CD4-positive, alpha-beta T cell treated with Interleukin-6 at 100 ng/mL for 8 hours (primary cell): ENCODE data around the gene SPAG5.
"Not testable (repeated sequence)": the region's sequence is repeated elsewhere in the genome, so short reads cannot be mapped to it uniquely, and the experiment has no call there.

Experiments used
- DNase-seq: peaks from one replicate; pipeline ENCODE4 v3.0.0-alpha.2; 2020; ENCODE audit warnings: mixed read lengths, low spot score

SPAG5 gene

DNA sequence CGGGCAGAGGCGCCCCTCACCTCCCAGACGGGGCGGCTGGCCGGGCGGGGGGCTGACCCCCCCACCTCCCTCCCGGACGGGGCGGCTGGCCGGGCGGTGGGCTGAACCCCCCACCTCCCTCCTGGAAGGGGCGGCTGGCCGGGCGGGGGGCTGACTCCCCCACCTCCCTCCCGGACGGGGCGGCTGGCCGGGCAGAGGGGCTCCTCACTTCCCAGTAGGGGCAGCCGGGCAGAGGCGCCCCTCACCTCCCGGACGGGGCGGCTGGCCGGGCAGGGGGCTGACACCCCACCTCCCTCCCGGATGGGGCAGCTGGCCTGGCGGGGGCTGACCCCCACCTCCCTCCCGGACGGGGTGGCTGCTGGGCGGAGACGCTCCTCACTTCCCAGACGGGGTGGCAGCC is 5.2 kb upstream of the SPAG5 start:
- DNase-seq: not testable (repeated sequence)

DNA sequence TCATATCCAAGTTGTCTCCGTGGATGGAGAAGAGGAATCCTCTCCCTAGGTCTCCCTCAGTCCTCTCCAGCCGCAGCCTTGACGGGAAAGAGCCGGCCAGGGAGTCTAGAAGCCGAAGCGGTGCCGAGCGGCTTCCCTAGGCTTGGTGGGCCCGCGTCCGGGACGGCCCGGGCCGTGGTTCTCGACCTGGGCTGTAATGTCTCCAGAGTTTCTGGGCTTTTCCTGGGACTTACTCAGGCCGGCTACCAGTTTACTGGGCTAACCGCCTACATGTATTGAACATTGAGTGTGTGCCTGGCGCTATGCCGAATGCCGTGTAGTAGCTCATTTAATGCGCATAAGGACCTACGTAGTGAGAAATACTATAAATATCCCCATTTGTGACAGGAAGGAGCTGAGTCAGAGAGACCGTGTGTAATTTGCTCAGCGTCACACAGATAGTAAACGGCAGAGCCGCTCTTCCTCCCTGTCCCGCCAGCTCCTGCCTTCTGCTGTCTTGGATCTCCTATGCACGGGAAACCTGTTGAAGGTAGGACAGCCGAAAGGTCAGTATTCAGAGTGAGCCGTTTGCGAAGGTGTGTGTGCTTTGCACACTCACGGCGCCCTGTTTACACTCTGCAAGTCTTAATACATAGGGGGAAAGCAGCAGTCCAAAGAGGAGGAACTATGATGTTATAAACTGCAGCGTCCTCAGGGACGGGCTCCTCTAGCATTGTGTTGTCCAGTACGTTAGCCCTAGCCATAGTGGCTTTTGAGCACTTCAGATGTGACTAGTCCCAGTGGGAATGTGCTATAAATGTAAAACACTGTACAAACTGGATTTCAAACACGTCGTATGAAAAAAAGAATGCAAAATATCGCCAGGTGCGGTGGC is 723 bp upstream of the SPAG5 start:
- DNase-seq: peak; percentile 53

DNA sequence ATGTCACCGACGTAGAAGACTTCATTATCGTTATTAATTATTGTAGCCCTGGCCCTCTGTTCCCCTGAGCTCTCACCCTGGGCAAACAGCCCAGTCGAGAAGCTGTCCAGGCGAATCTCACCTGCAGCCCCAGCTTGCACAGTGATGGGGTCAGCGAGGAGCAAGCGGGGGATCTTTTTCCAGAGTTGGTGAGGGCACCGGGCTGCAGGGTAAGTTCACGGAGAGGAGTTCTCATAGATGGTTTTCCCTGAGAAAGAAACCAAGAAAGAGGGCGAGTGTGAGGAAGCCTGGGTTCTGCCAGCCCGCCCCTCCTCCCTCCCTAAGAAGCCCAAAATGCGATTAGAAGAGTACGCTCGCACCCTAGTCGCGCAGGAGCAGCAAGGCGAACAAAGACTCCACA is 436 bp downstream of the SPAG5 start:
- DNase-seq: no peak

DNA sequence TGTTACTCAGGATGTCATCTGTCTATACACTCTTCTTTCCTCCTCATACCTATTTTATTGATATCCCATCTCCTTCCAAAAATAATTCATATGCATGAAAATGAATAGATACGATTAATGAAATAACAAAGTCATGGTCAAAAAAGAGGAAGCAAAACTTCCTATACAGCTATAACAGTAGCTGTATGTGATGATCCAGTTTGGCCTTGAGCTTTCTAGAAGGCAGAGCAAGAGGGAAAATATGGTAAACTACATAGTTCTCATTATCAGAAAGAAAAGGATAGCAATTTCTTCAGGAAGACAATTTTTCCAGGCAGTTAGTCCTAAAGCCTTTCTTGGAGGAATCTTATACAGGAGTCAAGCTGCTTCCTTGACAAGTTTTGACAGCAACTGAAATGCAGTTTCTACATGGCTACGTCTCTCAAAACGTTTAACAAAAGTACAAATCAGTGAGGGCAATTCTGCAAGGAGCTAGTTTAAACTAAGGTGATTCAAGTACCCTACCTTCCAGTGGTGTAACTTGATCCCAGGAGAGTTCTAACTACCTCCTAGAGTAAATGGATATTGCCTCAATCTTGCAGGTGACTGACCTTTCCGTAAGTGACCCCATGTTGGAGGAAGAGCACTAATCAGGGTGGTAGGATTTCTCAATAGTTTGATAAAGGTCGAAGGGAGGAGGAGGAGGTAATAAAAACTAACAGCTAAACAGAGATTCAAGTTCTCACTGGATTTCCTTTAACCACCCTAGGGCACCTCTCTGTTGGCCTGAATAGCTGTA is 1.0 kb downstream of the SPAG5 start:
- no peak for DNase-seq

DNA sequence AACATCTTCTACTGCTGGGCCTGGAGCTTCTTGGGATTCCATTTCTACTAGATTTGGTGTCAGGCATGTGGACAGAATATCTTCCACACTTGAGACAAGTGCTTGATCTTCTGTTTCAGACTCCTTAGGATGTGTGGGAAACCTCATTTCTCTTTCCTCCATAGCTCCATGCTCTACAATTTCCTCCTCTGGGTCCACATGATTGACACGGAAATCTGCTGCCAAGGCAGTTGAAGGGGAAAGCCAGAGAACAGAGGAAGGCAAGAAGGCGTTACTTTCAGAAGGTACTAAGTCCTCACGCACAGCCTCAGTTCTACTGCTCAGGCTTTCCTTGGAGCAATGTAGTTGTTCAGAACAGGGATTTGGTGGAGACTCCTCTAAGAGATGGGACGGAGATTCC is 6.6 kb downstream of the SPAG5 start:
- DNase-seq: no peak

DNA sequence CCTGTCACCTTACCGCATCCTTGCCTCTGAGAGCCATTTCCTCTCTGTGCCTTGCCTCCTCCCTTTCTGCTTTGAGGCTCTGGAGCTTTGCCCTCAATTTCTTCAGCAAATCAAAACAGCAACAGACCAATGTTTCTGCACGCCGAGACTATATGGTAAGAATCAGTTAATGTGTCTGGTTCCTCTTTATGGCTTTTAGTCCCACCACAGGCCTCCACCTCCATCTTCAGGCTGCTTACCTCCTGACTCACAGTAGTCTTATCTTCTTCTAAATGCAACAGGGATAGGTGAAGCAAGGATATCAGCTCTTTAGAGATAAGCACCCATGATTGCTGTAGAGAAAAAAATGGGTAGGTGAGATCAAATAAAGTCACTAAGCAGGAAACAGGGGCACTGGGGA is 13.0 kb downstream of the SPAG5 start:
- DNase-seq: no peak

DNA sequence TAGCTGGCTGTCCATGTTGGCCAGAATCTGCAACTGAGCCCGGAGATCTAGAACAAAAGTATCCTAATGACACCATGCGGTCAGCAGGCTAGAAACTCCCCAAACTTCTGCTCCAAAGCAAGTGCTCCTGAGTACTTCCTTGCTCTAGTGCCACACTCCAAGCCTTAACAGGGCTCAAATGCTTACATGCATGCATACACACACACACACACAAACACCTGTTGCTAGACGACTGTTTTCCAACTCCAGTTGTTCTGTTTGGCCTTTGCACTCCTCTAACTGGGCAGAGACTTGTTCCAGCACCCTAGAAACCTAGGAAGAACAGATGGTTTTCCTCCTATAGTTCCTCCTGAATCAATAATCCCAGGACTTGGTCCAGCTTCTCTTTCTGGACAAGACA is 14.4 kb downstream of the SPAG5 start:
- DNase-seq: no peak

DNA sequence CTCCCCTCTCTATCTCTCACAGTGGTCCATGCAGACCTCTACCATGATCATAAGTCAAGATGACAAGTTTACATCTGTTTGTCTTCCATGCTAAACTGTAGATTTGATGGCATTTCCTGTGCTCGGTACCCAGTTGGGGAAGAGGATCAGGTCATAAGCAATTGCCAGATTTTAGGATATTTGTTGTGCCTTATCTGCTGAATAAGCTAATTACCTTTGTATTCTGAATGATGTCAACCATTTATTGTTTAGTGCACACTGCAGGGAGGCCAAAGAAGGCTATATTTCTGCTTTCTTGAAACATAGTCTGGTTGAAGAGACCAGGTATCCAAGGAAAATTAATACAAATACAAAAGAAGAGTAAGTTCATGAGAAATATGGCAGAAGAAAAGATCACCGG is 16.3 kb downstream of the SPAG5 start:
- no peak for DNase-seq

DNA sequence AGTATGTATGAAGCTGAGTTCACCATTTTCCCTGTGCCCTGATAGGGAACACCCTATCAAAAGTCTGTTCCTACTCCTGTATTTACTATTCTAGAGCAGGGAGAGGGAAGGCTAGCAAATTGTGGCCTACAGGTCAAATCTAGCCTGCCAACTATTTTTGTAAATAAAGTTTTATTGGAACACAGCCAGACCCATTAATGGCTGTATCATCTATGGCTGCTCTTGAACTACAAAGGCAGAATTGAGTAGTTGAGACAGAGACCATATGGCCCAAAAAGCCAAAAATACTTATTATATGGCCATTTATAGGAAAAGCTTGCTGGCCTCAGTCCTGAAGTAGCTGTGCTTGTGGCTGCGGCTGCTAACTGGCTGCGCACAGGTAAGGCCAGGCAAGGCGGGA is 17.9 kb downstream of the SPAG5 start:
- DNase-seq: no peak

DNA sequence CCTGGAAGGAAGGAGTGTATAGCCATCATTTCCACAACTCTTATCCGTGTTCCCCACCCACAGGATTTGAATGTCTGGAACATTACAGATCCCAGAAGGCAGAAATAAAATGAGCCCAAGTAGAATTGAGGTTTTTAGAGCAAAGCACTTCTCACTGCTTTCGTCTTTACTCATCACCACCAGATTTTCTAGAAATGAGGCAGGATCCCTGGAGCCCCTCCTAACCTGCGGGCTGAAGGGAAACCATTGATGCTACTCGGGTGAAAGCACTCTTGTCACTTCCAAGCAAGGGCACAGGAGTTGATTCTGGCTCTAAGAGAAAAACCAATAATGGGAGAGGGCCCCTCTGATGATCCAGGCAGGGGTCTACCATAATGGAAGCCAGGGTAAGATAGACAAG is 19.3 kb downstream of the SPAG5 start:
- no peak for DNase-seq

DNA sequence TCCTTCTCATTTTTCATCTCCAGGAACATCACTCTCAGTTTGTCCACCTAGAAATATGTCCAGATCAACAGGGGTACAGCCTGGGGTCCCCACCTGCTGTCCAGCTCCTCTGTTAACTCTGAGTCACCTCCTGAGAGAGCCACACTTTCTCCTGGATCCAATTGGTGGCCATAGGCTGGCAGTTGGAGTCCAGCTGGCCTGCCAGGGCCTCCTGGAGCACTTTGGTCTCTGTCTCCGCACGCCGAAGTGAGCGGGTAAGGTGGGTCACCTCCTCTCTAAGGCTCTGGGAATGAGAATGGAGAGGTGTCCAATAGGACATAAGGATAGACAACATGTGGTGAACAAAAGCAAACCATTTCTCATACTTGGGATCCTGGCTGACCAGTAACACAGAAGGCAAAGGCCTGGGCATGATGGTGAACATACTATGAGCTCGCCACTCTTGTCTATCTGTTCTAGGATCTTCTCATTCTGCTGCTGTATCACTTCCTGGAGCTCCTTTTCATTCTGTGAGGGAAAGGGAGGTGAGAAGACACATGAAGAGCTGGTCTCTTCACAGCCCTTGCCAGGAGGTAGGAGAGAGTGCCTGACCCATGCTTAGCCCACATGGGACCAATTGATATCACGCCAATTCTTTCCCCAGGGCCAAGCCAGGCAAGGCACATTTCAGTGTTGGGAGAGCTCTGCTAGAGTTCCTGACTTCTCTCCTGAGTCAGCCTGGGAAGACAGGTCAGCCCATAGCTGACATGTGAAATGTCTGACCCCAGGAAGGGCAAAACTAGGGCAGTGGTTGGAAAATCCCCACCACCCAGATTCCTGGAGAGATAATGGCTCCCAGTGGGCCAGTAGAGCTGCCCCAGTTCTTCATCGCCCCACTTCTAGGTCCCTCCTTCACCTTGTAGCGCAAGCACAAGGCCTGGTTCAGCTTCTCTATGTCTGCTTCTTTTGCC is 20.3 kb downstream of the SPAG5 start:
- no peak for DNase-seq

DNA sequence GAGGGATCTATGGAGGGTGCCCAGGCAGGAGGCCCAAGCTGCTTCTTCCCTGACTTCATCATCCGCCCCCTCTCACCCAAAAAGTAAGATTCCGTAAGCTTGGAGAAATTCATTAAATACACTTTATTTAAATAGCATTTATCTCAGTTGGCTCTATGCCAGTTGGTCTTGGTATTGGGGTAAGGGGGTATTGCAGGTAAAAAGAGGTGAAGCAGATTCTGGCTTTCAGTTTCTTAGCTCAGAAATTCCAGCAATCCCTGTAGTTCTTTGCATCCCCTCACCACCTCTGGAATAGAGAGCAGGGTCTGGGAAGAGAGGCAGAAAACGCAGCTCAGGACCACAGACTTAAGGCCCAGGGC is 21.4 kb downstream of the SPAG5 start:
- DNase-seq: no peak

DNA sequence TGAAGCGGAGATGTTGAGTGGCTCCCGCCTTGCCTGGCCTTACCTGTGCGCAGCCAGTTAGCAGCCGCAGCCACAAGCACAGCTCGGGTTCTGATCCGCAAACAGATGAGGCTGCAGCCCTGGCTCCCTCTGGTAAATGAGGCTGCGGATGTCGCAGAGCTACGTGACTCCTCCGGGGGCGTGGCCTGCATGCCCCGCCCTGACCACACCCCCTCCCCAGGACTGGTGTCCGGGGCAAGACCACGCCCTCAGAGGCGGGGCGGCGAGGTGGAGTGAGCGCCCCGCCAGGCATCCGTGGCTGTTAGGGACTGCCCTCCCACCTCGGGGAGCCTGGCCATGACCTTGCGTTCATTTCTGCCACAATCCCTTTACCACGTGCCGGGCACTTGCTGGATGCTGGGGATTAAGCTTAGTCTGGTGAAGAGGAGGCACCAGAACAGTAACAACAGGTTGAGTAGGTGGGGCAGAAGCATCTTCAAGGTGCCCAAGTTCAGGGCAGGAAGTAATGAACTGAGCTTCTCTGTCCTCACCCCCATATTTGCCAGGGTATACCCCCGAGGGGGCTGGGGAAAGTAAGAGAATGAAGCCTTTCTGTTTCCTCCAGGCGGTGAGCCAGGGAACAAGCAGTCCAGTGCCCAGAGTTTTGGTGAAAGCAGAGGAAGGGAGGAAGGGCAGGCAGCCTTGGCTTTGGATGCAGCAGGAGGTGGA is 21.9 kb downstream of the SPAG5 start, which contains the start of gene ALDOC:
ALDOC (minus strand) TSS at position 138 of the 708 bp plus-strand sequence. CDS start 1,363 bp downstream, outside the sequence.
- DNase-seq: peak; percentile 98

DNA sequence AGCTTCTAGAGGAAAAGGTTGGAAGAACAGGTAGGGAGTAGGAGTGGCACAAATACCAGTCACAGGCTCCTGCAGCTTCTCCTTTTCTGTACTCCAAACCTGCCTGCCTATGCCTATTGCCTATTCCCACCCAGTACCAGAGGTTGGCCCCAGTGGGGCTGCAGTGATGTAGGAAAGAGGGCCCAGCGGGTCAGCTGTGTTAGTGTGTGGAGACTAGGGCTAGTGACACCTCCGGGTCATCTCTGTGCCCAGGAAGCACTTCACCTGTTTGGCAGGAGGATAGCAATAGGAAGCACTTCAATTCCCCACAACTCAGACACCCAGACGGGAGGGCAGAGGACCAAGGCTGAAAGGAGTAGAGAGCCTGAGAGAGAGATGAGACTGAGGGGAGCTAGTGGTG is 22.8 kb downstream of the SPAG5 start:
- not testable (repeated sequence) for DNase-seq

DNA sequence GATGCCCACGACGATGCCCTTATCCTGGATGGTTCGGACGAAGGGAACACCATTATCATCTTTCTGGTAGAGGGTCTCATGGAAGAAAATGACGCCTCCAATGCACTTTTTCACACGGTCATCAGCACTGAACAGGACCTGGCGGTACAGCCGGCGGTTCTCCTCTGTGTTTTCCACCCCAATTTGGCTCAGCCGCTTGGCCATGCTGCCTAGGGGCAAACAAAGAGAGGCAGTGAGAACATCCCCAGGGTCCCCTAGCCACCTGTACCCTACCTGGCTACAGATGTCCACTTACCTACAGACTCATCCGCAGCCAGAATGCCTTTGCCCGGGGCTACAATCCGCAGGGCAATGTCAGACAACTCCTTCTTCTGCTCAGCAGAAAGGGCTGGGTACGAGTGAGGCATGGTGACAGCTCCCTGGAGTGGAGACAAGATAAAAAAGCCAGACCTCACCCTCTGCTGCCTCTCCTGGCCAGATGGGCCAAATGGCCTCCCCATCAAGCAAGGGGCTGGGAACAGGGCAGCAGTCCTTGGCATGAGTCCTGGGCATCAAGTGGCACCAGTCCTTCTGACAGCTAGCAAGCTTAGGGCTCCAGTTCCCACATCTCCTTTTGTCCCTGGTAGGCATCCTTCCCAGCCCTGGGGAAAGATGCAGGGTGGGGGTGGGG is 23.6 kb downstream of the SPAG5 start:
- DNase-seq: no peak

DNA sequence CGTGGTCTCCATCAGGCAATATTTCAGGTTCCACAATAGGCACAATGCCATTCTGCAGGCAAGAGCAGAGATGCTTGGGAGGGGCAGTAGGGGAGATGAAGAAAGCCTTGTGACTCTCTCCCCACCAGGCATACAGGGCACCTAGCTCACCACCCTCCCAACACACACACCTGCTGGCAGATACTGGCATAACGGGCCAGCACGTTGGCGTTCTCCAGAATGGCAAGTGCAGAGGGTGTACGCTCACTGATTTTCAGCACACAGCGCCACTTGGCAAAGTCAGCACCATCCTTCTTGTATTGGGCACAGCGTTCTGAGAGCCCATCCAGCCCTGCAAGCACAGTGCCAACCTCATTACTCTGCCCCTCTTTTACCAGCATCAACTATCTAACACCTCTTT is 24.3 kb downstream of the SPAG5 start:
- DNase-seq: no peak

DNA sequence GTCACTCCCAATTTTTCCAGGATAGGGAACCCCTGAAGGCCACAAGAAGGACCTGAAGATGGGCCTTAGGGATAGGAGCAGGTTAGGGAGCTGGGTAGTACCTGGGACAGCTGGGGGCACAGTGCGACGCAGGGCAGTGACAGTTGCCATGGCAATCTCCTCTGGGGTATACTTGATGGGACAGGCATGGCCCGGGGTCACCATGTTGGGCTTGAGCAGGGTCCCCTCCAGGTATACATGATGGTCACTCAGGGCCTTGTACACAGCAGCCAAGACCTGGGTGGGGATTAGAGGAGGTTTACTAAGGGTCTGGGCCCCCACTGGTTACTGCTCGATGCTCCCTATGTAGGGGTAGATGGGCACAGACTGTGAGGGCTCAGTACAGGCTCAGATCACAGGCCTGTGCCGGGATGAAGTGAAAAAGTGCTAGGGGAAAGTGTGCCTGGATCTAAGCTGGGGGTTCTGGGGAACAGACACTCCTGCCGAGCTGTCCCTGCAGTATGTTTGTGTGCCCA is 24.8 kb downstream of the SPAG5 start:
- DNase-seq: no peak

DNA sequence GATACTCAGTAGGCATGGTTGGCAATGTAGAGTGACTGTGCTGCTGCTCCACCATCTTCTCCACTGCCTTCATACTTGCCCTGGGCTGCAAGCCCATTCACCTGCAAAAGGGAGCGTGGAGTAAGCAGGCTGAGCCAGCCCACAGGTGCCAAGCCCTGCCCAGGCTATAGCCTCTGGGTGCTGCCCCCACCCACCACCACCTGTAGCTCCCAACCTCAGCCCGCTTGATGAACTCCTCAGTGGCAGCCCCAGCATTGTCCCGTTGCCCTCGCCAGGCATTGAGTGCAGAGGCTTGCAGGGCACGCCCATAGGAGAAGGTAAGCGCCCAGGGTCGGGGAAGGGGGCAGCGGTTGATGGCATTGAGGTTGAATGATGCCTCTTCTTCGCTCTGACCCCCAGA is 25.3 kb downstream of the SPAG5 start:
- no peak for DNase-seq

DNA sequence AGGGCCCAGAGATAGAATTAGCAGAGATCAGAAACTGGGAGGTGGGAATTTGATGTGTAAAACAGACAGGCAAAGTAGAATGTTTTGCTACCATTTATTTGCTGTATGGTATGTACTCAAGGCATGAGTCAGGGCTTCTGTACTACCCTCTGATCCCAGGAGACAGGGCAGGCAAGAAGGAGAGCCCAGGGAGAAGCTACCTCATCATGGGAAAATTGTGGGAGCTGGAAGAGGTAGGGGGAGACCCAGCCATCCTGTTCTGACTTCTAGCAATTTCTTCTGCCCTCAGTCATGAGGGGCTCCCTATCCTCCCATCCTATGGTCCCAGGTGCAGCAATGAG is 25.8 kb downstream of the SPAG5 start:
- no peak for DNase-seq

DNA sequence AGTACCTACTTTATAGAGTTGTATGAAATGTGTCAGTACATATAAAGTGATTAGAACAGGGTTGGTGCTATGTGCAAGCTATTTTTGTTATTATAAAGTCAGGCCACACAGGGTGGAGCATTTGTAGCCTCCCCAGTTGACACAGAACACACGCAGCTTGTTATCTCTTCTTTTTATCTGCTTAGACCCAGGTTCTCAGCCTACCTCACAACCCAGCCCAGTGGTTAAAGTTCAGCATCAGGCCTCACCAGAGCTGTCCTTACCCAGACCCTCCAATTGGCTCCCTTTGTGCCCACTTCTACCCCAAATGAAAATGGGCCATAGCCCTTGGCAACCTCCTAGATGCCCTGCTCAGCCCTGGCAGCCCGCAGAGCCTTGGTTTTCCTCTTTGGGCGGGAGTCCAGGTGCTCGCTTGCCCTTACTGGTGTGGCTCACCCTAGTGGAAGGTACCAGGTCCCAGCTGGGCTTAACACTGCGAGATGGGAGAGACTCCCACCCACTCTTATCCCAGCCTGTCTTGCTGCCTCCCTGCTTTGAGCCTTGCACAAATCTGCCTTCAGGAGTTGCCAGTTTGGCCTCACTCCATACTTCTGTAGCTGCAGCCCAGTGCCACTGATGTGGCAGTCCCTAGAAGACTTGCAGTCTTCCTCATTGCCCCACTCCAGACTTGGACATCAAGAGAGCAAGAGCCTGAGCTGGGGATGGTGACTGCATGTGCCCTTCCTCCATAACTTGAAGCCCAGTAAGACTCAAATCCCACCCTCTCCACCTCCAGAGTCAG is 26.4 kb downstream of the SPAG5 start:
- DNase-seq: no peak
